Type B pancreatic cell (in vitro differentiated cells): ENCODE measurements around the gene DTNBP1. TPM values are rescaled to one million over a fixed set of nuclear protein-coding genes. Genes with fewer than 3 reads are reported as not detected.

Experiments used
- DNase-seq: peaks from one replicate; pipeline ENCODE4 v3.0.0; 2021; ENCODE audit warnings: mixed read lengths; ENCODE audit not compliant: unreplicated experiment; ENCODE audit errors: extremely low spot score
- H3K27ac Mint-ChIP-seq: 2 replicates; pipeline ENCODE4 v1.8.0; 2021; ENCODE audit warnings: mild to moderate bottlenecking, mixed read lengths
- H3K27me3 Mint-ChIP-seq: 2 replicates; pipeline ENCODE4 v1.8.0; 2021; ENCODE audit warnings: mixed read lengths
- H3K36me3 Mint-ChIP-seq: 2 replicates; pipeline ENCODE4 v1.8.0; 2021; ENCODE audit warnings: mixed read lengths
- H3K4me1 Mint-ChIP-seq: one replicate; pipeline ENCODE4 v1.8.0; 2021; ENCODE audit warnings: mixed read lengths; ENCODE audit not compliant: unreplicated experiment
- H3K4me3 Mint-ChIP-seq: 2 replicates; pipeline ENCODE4 v1.8.0; 2021; ENCODE audit warnings: mild to moderate bottlenecking, mixed read lengths
- H3K9me3 Mint-ChIP-seq: 2 replicates; pipeline ENCODE4 v1.8.0; 2021; ENCODE audit warnings: mixed read lengths
- CTCF ChIP-seq: fragments of 200-600 bp; sonication (generic); conservative IDR thresholded peaks from 2 replicates; pipeline ENCODE4 v1.5.0; 2021; ENCODE audit warnings: antibody characterized with exemption, mild to moderate bottlenecking
- total RNA-seq: library from RNA; stranded (reverse); gene quantifications from 2 replicates; pipeline ENCODE4 v1.2.1, GENCODE V29; 2021; ENCODE audit warnings: low replicate concordance

DTNBP1 gene
- total RNA-seq, 1 donor from 2014 or later = 11.6 TPM

DNA sequence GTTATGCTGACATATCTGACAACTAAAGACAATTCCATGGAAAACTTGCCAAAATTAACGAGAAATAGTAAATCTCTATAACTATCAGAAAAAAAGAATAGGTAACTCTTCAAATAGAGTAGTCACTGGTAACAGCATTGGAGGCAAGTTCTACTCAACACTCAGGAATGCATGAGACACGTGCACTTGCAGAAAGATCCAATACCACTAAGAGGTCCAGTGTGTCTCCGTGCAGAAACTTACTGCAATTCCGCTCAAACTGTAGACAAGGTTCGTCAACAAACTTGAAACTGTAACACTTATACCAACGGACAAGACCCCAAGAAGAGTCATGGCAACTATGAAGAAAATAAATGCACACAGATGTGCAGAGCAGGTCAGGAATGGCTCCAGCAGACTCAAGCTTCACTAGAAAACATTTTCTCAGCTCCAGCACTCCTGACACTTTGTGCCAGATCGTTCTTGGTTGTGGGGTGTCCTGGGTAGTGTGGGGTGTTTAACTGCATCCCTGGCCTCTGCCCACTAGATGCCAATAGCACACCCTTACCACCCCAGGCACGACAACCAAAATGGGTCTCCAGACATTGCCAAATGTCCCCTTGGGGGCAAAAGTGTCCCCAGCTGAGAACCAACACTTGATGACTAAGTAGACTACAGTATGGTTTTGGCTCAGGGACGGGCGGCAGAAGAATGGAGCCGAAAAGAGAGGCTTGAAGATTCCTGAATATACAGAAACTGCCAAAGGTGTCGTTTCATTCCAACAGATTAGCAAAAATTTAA lies 134.8 kb downstream of the DTNBP1 start:
- DNase-seq = no peak
- Mint-ChIP-seq H3K27ac (no peak overlapping the region), H3K27me3 (no peaks in the 10 kb centered on the region), H3K36me3 (peaks cover 61% of the 10 kb centered on the region), H3K4me1 (no peaks in the 10 kb centered on the region), H3K4me3 (no peak overlapping the region), H3K9me3 (peaks cover 25% of the 10 kb centered on the region)
- TF ChIP-seq CTCF = no peak

GRCh38 chr6:15526212-15526701 lies 136.6 kb downstream of the DTNBP1 start:
- Mint-ChIP-seq H3K4me3 (no peak overlapping the region), H3K36me3 (peaks cover 67% of the 10 kb centered on the region), H3K9me3 (peaks cover 25% of the 10 kb centered on the region), H3K27ac (peak overlapping the region; percentile 9), H3K4me1 (no peaks in the 10 kb centered on the region), H3K27me3 (no peaks in the 10 kb centered on the region)
- DNase-seq = no peak
- TF ChIP-seq CTCF = no peak

- TF ChIP-seq CTCF = no peak
- Mint-ChIP-seq H3K27me3 (no peaks in the 10 kb centered on the region), H3K4me3 (no peak overlapping the region), H3K27ac (no peak overlapping the region), H3K4me1 (no peaks in the 10 kb centered on the region), H3K36me3 (peaks cover 72% of the 10 kb centered on the region), H3K9me3 (peaks cover 25% of the 10 kb centered on the region)
- DNase-seq = no peak
These were observed 137.9 kb downstream of the DTNBP1 start for GRCh38 chr6:15524861-15525401.

DNA sequence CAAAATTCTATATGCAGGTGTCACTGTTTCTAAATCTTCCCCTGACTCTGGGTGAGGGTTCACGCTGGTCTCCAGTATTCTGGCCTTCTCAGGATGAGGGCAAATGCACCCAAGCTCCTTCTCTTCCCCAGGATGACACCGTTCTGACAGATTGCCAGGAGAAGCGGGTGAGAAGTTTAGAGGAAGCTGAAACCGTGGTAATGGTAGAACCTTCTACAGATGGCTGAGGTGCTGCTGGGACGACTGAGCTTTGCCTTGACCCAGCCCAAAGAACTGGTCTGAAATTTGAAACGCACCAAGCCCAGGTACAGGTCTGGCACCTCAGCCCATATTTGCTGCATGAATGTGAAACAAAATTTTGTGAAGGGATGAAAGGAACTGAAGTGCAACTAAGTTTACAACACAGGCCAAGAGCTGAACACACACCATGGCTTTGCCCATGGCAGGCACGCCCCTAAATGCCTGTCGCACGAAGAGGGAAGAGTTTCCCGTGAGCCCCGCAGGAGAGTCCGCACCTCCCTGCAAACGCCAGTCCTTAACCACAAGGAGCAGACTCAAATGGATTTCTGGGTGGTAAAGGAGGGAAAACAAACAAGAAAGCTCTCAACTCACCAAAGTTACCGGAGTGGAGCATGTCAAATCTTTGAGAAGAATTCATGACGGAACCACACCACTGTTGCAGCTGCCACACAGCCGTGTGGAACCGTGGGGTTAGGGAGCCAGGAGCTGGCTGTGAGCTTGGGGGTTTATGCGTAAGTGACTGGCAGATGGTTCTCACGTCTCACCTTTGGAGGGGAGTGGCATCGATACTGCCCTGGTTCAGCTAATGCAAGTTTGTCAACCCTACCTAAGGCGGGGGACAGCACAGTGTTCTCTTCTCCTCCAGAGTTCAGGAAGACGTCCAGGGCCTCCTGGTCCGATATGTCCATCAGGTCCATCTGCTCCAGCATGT lies 138.9 kb downstream of the DTNBP1 start:
- DNase-seq = no peak
- H3K4me1 Mint-ChIP-seq = no peaks in the 10 kb centered on the region

More for the DNA sequence above, 138.9 kb downstream of the DTNBP1 start:
- Mint-ChIP-seq H3K36me3 (peaks cover 80% of the 10 kb centered on the region), H3K27ac (no peak overlapping the region), H3K27me3 (no peaks in the 10 kb centered on the region), H3K9me3 (peaks cover 25% of the 10 kb centered on the region), H3K4me3 (no peak overlapping the region)
- no peak for TF ChIP-seq CTCF
